ENCODE results near the gene CPN1.
A peak's percentile ranks its signal among the peaks of the same experiment; 100 is the strongest.

The CPN1 gene

DNA sequence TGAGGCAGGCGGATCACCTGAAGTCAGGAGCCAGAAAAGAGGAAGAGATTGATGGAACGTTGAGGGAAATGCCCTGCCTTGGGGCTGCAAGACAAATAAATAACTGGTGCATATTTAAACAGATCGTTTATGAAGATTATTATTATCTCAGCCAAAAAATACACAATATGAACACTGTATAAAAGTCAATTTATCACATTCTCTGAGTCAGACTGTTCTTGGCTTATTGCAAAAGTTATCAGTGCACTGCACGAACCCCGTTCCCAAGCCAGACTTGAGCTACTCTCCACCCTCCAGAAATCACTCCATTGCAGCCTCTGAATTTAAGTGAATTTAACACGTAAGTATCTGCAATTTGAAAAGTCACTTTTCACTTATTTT lies 73.5 kb downstream of the CPN1 start:
- Histone ChIP-seq H3K27ac (ENCODE audit: poor library complexity, severe bottlenecking) (peak overlapping the region; percentile 99), H3K27me3 (ENCODE audit: insufficient read depth, poor library complexity, severe bottlenecking) (no peaks in the 10 kb centered on the region)
- DNase-seq (ENCODE audit: low spot score), result no peak

DNA sequence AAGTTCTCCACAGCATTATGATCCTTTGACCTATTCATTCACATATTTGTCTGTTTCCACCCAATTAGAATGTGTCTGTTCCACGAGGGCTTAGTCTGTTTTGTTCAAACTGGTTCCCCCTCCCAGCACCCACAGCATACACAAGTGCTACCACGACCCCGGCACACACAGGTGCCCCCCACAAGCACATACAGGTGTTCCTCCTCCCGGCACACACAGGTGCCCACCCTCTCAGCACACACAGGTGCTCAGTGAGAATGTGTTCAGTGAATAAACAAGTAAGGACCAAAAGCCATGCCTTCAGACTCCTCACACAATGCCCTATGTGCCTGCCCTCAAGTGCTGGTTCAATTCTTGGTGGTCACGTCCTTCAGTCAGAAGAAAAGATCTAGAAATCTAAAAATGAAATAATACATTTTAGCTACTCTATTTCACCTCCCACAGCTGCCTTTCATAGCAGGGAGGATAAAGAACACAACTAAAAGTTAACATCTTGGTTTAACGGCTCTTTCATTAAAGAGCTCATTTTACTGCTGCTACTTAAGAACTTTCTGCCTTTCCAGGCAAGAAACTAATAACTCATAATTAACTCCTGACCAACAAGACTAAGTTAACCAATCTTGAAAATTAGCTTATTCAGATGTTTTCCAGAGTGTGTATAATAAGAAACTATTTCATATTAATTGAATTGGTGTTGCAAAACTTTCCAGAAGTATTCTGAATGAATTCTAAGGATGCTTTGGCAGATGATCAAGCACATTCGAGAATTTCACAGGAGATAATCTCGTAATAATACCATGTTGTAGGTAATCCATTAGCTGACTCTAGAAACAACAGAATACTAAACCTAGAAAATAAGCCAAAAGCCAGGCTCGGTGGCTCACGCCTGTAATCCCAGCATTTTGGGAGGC lies 74.2 kb downstream of the CPN1 start:
- TF ChIP-seq, protein P1, sequence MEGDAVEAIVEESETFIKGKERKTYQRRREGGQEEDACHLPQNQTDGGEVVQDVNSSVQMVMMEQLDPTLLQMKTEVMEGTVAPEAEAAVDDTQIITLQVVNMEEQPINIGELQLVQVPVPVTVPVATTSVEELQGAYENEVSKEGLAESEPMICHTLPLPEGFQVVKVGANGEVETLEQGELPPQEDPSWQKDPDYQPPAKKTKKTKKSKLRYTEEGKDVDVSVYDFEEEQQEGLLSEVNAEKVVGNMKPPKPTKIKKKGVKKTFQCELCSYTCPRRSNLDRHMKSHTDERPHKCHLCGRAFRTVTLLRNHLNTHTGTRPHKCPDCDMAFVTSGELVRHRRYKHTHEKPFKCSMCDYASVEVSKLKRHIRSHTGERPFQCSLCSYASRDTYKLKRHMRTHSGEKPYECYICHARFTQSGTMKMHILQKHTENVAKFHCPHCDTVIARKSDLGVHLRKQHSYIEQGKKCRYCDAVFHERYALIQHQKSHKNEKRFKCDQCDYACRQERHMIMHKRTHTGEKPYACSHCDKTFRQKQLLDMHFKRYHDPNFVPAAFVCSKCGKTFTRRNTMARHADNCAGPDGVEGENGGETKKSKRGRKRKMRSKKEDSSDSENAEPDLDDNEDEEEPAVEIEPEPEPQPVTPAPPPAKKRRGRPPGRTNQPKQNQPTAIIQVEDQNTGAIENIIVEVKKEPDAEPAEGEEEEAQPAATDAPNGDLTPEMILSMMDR (IDR thresholded peaks at IDR 0.05; ENCODE audit: poor library complexity, severe bottlenecking), result no peak
- H3K4me1 ChIP-seq (ENCODE audit: insufficient read depth, poor library complexity, severe bottlenecking), result peaks cover 36% of the 10 kb centered on the region
- DNase-seq (ENCODE audit: low spot score), result no peak
- H3K9me3 ChIP-seq (ENCODE audit: severe bottlenecking), result no peaks in the 10 kb centered on the region
- H3K27ac ChIP-seq (ENCODE audit: poor library complexity, severe bottlenecking), result peak overlapping the region; percentile 99
- no peak for ATAC-seq (ENCODE audit: low read depth)
- H3K36me3 ChIP-seq (ENCODE audit: low read depth), result peaks cover 9% of the 10 kb centered on the region
- H3K27me3 ChIP-seq (ENCODE audit: insufficient read depth, poor library complexity, severe bottlenecking), result no peaks in the 10 kb centered on the region
- H3K4me3 ChIP-seq (ENCODE audit: severe bottlenecking), result peak overlapping the region; percentile 74

More for the DNA sequence above, 73.5 kb downstream of the CPN1 start:
- H3K9me3 ChIP-seq (ENCODE audit: severe bottlenecking), result no peaks in the 10 kb centered on the region
- TF ChIP-seq, protein P1 (IDR thresholded peaks at IDR 0.05; ENCODE audit: poor library complexity, severe bottlenecking), result no peak
- peak overlapping the region; percentile 74 for H3K4me3 ChIP-seq (ENCODE audit: severe bottlenecking)
- no peak for ATAC-seq (ENCODE audit: low read depth)
- peaks cover 34% of the 10 kb centered on the region for H3K4me1 ChIP-seq (ENCODE audit: insufficient read depth, poor library complexity, severe bottlenecking)
- H3K36me3 ChIP-seq (ENCODE audit: low read depth), result peaks cover 3% of the 10 kb centered on the region

DNA sequence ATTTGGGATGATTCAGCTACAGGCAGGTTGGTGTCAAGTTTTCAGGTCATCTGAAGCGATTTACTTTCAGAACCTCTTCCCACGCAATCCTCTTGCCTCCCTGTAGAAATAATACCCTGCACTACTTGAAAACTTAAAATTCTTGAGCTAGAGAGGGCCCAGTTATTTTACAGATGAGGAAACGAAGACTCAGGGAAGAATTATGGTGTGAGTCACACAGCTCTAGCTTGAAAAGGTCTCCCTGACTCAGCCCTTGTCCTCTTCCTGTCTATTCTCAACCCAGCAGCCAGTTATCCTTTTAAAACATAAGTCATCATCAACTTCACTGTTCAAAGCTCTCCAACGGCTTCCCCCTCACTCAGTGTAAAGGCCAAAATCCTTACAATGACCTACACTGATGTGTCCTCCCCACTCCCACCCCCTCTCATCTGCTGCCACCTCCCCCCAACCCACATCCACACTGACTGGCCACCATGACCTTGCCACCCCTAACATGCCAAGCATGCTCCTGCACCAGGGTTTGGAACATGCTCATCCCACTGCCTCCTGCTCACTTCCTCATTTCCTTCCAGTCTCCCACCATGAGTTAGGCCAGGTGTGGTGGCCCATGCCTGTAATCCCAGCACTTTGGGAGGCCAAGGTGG lies 75.3 kb downstream of the CPN1 start:
- H3K9me3 ChIP-seq (ENCODE audit: severe bottlenecking), result no peaks in the 10 kb centered on the region
- no peak for DNase-seq (ENCODE audit: low spot score)
- H3K4me3 ChIP-seq (ENCODE audit: severe bottlenecking), result peak overlapping the region; percentile 5
- H3K27ac ChIP-seq (ENCODE audit: poor library complexity, severe bottlenecking), result peak overlapping the region; percentile 99
- peak; percentile 83 for ATAC-seq (ENCODE audit: low read depth)
- H3K27me3 ChIP-seq (ENCODE audit: insufficient read depth, poor library complexity, severe bottlenecking), result no peaks in the 10 kb centered on the region
- TF ChIP-seq, protein P1 (IDR thresholded peaks at IDR 0.05; ENCODE audit: poor library complexity, severe bottlenecking), result no peak
- H3K36me3 ChIP-seq (ENCODE audit: low read depth), result peaks cover 9% of the 10 kb centered on the region
- peaks cover 44% of the 10 kb centered on the region for H3K4me1 ChIP-seq (ENCODE audit: insufficient read depth, poor library complexity, severe bottlenecking)

DNA sequence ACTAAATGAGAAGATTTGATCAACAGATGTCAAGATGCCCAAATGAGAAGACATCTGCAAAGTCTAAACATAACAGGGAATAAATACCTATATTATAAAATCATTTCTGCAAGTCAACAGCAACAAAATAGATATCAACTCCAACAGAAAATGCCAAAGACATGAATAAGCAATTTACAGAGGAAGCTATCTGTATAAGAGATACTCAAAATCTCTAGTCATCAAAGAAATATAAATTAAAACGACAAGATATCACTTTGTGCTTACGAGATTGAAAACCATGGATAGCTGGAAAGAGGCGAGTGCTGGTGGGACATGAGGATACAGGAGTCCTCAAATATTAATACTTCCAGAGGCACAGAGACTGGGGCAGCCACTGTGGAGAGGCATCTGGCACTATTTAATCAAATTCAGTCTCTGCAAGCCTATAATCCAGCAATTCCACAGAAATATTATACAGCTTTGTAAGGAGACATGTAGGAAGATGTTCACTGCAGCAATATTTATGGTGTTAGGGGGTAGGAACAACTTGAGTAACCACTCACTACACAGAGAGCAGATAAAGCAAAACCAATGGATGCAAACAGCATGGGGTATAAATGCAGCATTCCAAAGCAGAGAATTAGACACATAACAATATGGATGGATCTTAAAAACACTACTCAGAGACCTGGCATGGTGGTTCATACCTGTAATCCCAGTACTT lies 76.7 kb downstream of the CPN1 start:
- Histone ChIP-seq H3K9me3 (ENCODE audit: severe bottlenecking) (no peaks in the 10 kb centered on the region), H3K4me3 (ENCODE audit: severe bottlenecking) (no peak overlapping the region), H3K36me3 (ENCODE audit: low read depth) (peaks cover 9% of the 10 kb centered on the region), H3K27ac (ENCODE audit: poor library complexity, severe bottlenecking) (peak overlapping the region; percentile 99), H3K27me3 (ENCODE audit: insufficient read depth, poor library complexity, severe bottlenecking) (no peaks in the 10 kb centered on the region), H3K4me1 (ENCODE audit: insufficient read depth, poor library complexity, severe bottlenecking) (peaks cover 44% of the 10 kb centered on the region)
- DNase-seq (ENCODE audit: low spot score) (no peak), ATAC-seq (ENCODE audit: low read depth) (no peak)
- TF ChIP-seq, protein P1 (IDR thresholded peaks at IDR 0.05; ENCODE audit: poor library complexity, severe bottlenecking), result no peak
